Brain microvascular endothelial cell (primary cell): ENCODE data around the gene CDK4.

ENCODE experiments used
- DNase-seq: peaks from one replicate; pipeline ENCODE4 v3.0.0-alpha.2; 2020
- H3K27ac ChIP-seq: fragments of 250-450 bp; sonication (Bioruptor Pico); 2 replicates; pipeline ENCODE4 v1.5.1; 2020; ENCODE audit warnings: mild to moderate bottlenecking, moderate library complexity
- H3K27me3 ChIP-seq: fragments of 250-450 bp; sonication (Bioruptor Pico); replicated peaks from 2 replicates; pipeline ENCODE4 v1.5.1; 2020; ENCODE audit warnings: mild to moderate bottlenecking
- H3K36me3 ChIP-seq: fragments of 250-450 bp; sonication (Bioruptor Pico); replicated peaks from 2 replicates; pipeline ENCODE4 v1.5.1; 2020; ENCODE audit warnings: mild to moderate bottlenecking
- H3K4me3 ChIP-seq: 2 replicates; pipeline ENCODE4 v1.5.1; 2011; ENCODE audit warnings: low read depth, mild to moderate bottlenecking, control low read depth, low read length, moderate library complexity
- CTCF ChIP-seq: IDR thresholded peaks from 2 replicates; pipeline ENCODE4 v1.5.1; 2011; ENCODE audit warnings: low read depth, mild to moderate bottlenecking, moderate library complexity, low read length, control low read depth, inconsistent platforms; ENCODE audit errors: missing control alignments
- in situ Hi-C: cut with HindIII; loops from 2 replicates; pipeline ENCODE4 v1.10.0; 2017; ENCODE audit warnings: low sequenced_read_pairs, low pct_ligation_motif_present

CDK4 gene

GRCh38 chr12:57751788-57752667 lies at the start of gene CDK4:
TSS of gene CDK4 (minus strand) at chr12:57752310. CDS start at chr12:57751717, 593 bp downstream.
- DNase-seq, result peak; percentile 100
- Histone ChIP-seq H3K27ac (peak within 1 kb of the TSS; percentile 93), H3K4me3 (peak within 1 kb of the TSS; percentile 86), H3K36me3 (peaks cover 23% of the 10 kb centered on the region), H3K27me3 (no peaks in the 10 kb centered on the region)
- in situ Hi-C loops, result no loop called here
- TF ChIP-seq CTCF, result no peak

GRCh38 chr12:57800965-57801364 lies 48.9 kb upstream of the CDK4 start:
- TF ChIP-seq CTCF, result no peak
- no peak for DNase-seq
- Histone ChIP-seq H3K27me3 (no peaks in the 10 kb centered on the region), H3K4me3 (no peak overlapping the region), H3K27ac (no peak overlapping the region), H3K36me3 (peaks cover 37% of the 10 kb centered on the region)
- in situ Hi-C loops, result no loop called here

- no peak for TF ChIP-seq CTCF
- Histone ChIP-seq H3K4me3 (no peak overlapping the region), H3K27ac (no peak overlapping the region), H3K27me3 (no peaks in the 10 kb centered on the region), H3K36me3 (peaks cover 48% of the 10 kb centered on the region)
- no peak for DNase-seq
- in situ Hi-C loops, result no loop called here
Observed at GRCh38 chr12:57797933-57798332, 45.8 kb upstream of the CDK4 start.

GRCh38 chr12:57796996-57797395 lies 44.9 kb upstream of the CDK4 start:
- Histone ChIP-seq H3K27me3 (no peaks in the 10 kb centered on the region), H3K4me3 (no peak overlapping the region), H3K27ac (no peak overlapping the region), H3K36me3 (peaks cover 48% of the 10 kb centered on the region)
- no peak for TF ChIP-seq CTCF
- in situ Hi-C loops, result no loop called here
- no peak for DNase-seq

GRCh38 chr12:57795354-57795753 lies 43.2 kb upstream of the CDK4 start:
- peak overlapping the region; percentile 55 for H3K27ac ChIP-seq
- peaks cover 48% of the 10 kb centered on the region for H3K36me3 ChIP-seq
- H3K27me3 ChIP-seq, result no peaks in the 10 kb centered on the region
- no peak for DNase-seq
- no peak for TF ChIP-seq CTCF
- H3K4me3 ChIP-seq, result no peak overlapping the region
- in situ Hi-C loops, result no loop called here
